ENCODE measurements around the gene SKAP1.

The SKAP1 gene

GRCh38 chr17:48152289-48152688 lies 277.7 kb downstream of the SKAP1 start:
- no peaks in the 10 kb centered on the region for H4K20me1 ChIP-seq (ENCODE audit: insufficient read depth, low read length)
- no peaks in the 10 kb centered on the region for H3K36me3 ChIP-seq (replicated peaks; ENCODE audit: insufficient read depth, low read length)
- H3K9ac ChIP-seq (ENCODE audit: low read length): no peak overlapping the region
- H3K9me2 ChIP-seq (replicated peaks; ENCODE audit: insufficient read depth, low read length): no peaks in the 10 kb centered on the region
- H2AFZ ChIP-seq (ENCODE audit: low read length): no peak overlapping the region
- no peaks in the 10 kb centered on the region for H3K27me3 ChIP-seq (replicated peaks; ENCODE audit: insufficient read depth, low read length)
- no peak for DNase-seq
- H3K4me1 ChIP-seq (ENCODE audit: low read length): no peaks in the 10 kb centered on the region
- no peaks in the 10 kb centered on the region for H3K79me2 ChIP-seq (ENCODE audit: low read length)
- H3K4me3 ChIP-seq (ENCODE audit: low read length): no peak overlapping the region
- H3K4me2 ChIP-seq (ENCODE audit: low read depth, low read length): no peak overlapping the region
- H3K27ac ChIP-seq (ENCODE audit: low read length): no peak overlapping the region
- H3K9me3 ChIP-seq (replicated peaks; ENCODE audit: insufficient read depth, low read length): no peaks in the 10 kb centered on the region
- TF ChIP-seq CTCF (IDR thresholded peaks at IDR 0.05; ENCODE audit: low read length) (no peak), EZH2phosphoT487 (IDR thresholded peaks at IDR 0.05; ENCODE audit: low read length) (no peak), EZH2 (optimal IDR thresholded peaks at IDR 0.05; ENCODE audit: low read depth, low read length) (no peak)
- H3F3A ChIP-seq (ENCODE audit: insufficient read depth, low read length): no peaks in the 10 kb centered on the region

- no peaks in the 10 kb centered on the region for H3K9me3 ChIP-seq (replicated peaks; ENCODE audit: insufficient read depth, low read length)
Observed at GRCh38 chr17:48151220-48151619, 278.8 kb downstream of the SKAP1 start.

GRCh38 chr17:48150597-48151001 lies 279.4 kb downstream of the SKAP1 start:
- H2AFZ ChIP-seq (ENCODE audit: low read length): no peak overlapping the region
- H3K36me3 ChIP-seq (replicated peaks; ENCODE audit: insufficient read depth, low read length): no peaks in the 10 kb centered on the region
- no peak overlapping the region for H3K4me2 ChIP-seq (ENCODE audit: low read depth, low read length)
- H3K9ac ChIP-seq (ENCODE audit: low read length): no peak overlapping the region
- H3K9me2 ChIP-seq (replicated peaks; ENCODE audit: insufficient read depth, low read length): no peaks in the 10 kb centered on the region
- no peaks in the 10 kb centered on the region for H3F3A ChIP-seq (ENCODE audit: insufficient read depth, low read length)
- no peaks in the 10 kb centered on the region for H3K27me3 ChIP-seq (replicated peaks; ENCODE audit: insufficient read depth, low read length)
- H3K9me3 ChIP-seq (replicated peaks; ENCODE audit: insufficient read depth, low read length): no peaks in the 10 kb centered on the region
- no peak overlapping the region for H3K27ac ChIP-seq (ENCODE audit: low read length)
- H3K79me2 ChIP-seq (ENCODE audit: low read length): no peaks in the 10 kb centered on the region
- no peaks in the 10 kb centered on the region for H4K20me1 ChIP-seq (ENCODE audit: insufficient read depth, low read length)
- H3K4me3 ChIP-seq (ENCODE audit: low read length): no peak overlapping the region
- TF ChIP-seq EZH2 (optimal IDR thresholded peaks at IDR 0.05; ENCODE audit: low read depth, low read length) (no peak), EZH2phosphoT487 (IDR thresholded peaks at IDR 0.05; ENCODE audit: low read length) (no peak), CTCF (IDR thresholded peaks at IDR 0.05; ENCODE audit: low read length) (no peak)
- H3K4me1 ChIP-seq (ENCODE audit: low read length): no peaks in the 10 kb centered on the region
- DNase-seq: no peak

More at GRCh38 chr17:48151220-48151619, 278.8 kb downstream of the SKAP1 start:
- no peak overlapping the region for H3K27ac ChIP-seq (ENCODE audit: low read length)
- H4K20me1 ChIP-seq (ENCODE audit: insufficient read depth, low read length): no peaks in the 10 kb centered on the region
- TF ChIP-seq EZH2 (optimal IDR thresholded peaks at IDR 0.05; ENCODE audit: low read depth, low read length) (no peak), EZH2phosphoT487 (IDR thresholded peaks at IDR 0.05; ENCODE audit: low read length) (no peak), CTCF (IDR thresholded peaks at IDR 0.05; ENCODE audit: low read length) (no peak)
- no peaks in the 10 kb centered on the region for H3K79me2 ChIP-seq (ENCODE audit: low read length)
- H3K4me2 ChIP-seq (ENCODE audit: low read depth, low read length): no peak overlapping the region
- H2AFZ ChIP-seq (ENCODE audit: low read length): no peak overlapping the region
- H3K4me1 ChIP-seq (ENCODE audit: low read length): no peaks in the 10 kb centered on the region
- H3K27me3 ChIP-seq (replicated peaks; ENCODE audit: insufficient read depth, low read length): no peaks in the 10 kb centered on the region
- DNase-seq: no peak
- H3K9me2 ChIP-seq (replicated peaks; ENCODE audit: insufficient read depth, low read length): no peaks in the 10 kb centered on the region
- no peaks in the 10 kb centered on the region for H3F3A ChIP-seq (ENCODE audit: insufficient read depth, low read length)
- H3K9ac ChIP-seq (ENCODE audit: low read length): no peak overlapping the region
- H3K36me3 ChIP-seq (replicated peaks; ENCODE audit: insufficient read depth, low read length): no peaks in the 10 kb centered on the region
- H3K4me3 ChIP-seq (ENCODE audit: low read length): no peak overlapping the region
